ENCODE data around the gene SLC38A6.

Gene SLC38A6

GRCh38 chr14:60980811-60981632 lies at the start of gene SLC38A6, which contains the start of gene TRMT5:
SLC38A6 (plus strand) TSS chr14:60981245; CDS start chr14:60981278, 33 bp downstream.
TRMT5 (minus strand) TSS chr14:60981079; CDS start chr14:60980973, 106 bp downstream.
- peak; percentile 93 for DNase-seq

GRCh38 chr14:60933920-60934655 lies 47.0 kb upstream of the SLC38A6 start:
- DNase-seq = no peak

GRCh38 chr14:60935319-60935718 lies 45.7 kb upstream of the SLC38A6 start:
- DNase-seq = no peak

- DNase-seq = no peak
Observed at GRCh38 chr14:60943637-60944032, 37.4 kb upstream of the SLC38A6 start.

GRCh38 chr14:60944204-60944603 lies 36.8 kb upstream of the SLC38A6 start:
- DNase-seq = no peak

GRCh38 chr14:60945984-60946383 lies 35.1 kb upstream of the SLC38A6 start:
- no peak for DNase-seq

- no peak for DNase-seq
Observed at GRCh38 chr14:60946773-60947172, 34.3 kb upstream of the SLC38A6 start.

- DNase-seq = no peak
Observed at GRCh38 chr14:60951776-60952435, 29.1 kb upstream of the SLC38A6 start.

- no peak for DNase-seq
Observed at GRCh38 chr14:60956202-60956601, 24.8 kb upstream of the SLC38A6 start.

GRCh38 chr14:60956632-60957031 lies 24.4 kb upstream of the SLC38A6 start:
- no peak for DNase-seq

GRCh38 chr14:60958146-60958545 lies 22.9 kb upstream of the SLC38A6 start:
- DNase-seq = no peak

- DNase-seq = no peak
Observed at GRCh38 chr14:60963761-60964160, 17.3 kb upstream of the SLC38A6 start.

- no peak for DNase-seq
Observed at GRCh38 chr14:60964904-60965303, 16.1 kb upstream of the SLC38A6 start.

GRCh38 chr14:60965402-60965801 lies 15.6 kb upstream of the SLC38A6 start:
- no peak for DNase-seq

GRCh38 chr14:60968099-60968498 lies 12.9 kb upstream of the SLC38A6 start:
- no peak for DNase-seq

- DNase-seq = no peak
Observed at GRCh38 chr14:60968671-60969070, 12.4 kb upstream of the SLC38A6 start.

- DNase-seq = no peak
Observed at GRCh38 chr14:60970146-60970545, 10.9 kb upstream of the SLC38A6 start.

- no peak for DNase-seq
Observed at GRCh38 chr14:60971271-60971670, 9.8 kb upstream of the SLC38A6 start.

GRCh38 chr14:60972295-60972694 lies 8.8 kb upstream of the SLC38A6 start:
- no peak for DNase-seq

- DNase-seq = no peak
Observed at GRCh38 chr14:60973070-60973469, 8.0 kb upstream of the SLC38A6 start.

- no peak for DNase-seq
Observed at GRCh38 chr14:60974090-60974651, 6.9 kb upstream of the SLC38A6 start.

- no peak for DNase-seq
Observed at GRCh38 chr14:60975551-60975950, 5.5 kb upstream of the SLC38A6 start.

GRCh38 chr14:60977847-60978246 lies 3.2 kb upstream of the SLC38A6 start:
- DNase-seq = peak; percentile 3

Measured in NCI-H1694 (cell line).